ENCODE data around the gene CAMK2B.
A peak's percentile ranks its signal among the peaks of the same experiment; 100 is the strongest.
"Not testable (repeated sequence)": the region's sequence is repeated elsewhere in the genome, so short reads cannot be mapped to it uniquely, and the experiment has no call there.

Gene CAMK2B

GRCh38 chr7:44217852-44218402 lies 107.5 kb downstream of the CAMK2B start:
- DNase-seq (ENCODE audit: low spot score) = no peak

- DNase-seq (ENCODE audit: low spot score) = no peak
Measured at GRCh38 chr7:44217223-44217714, 108.1 kb downstream of the CAMK2B start.

GRCh38 chr7:44216521-44217222 lies 108.7 kb downstream of the CAMK2B start:
- no peak for DNase-seq (ENCODE audit: low spot score)

GRCh38 chr7:44216019-44216418 lies 109.4 kb downstream of the CAMK2B start:
- no peak for DNase-seq (ENCODE audit: low spot score)

- no peak for DNase-seq (ENCODE audit: low spot score)
Measured at GRCh38 chr7:44215531-44215930, 109.9 kb downstream of the CAMK2B start.

- DNase-seq (ENCODE audit: low spot score) = no peak
Measured at GRCh38 chr7:44213877-44214388, 111.5 kb downstream of the CAMK2B start.

- DNase-seq (ENCODE audit: low spot score) = no peak
Measured at GRCh38 chr7:44213206-44213876, 112.1 kb downstream of the CAMK2B start.

- no peak for DNase-seq (ENCODE audit: low spot score)
Measured at GRCh38 chr7:44212581-44213184, 112.7 kb downstream of the CAMK2B start.

- DNase-seq (ENCODE audit: low spot score) = no peak
Measured at GRCh38 chr7:44212018-44212417, 113.4 kb downstream of the CAMK2B start.

GRCh38 chr7:44211126-44211675 lies 114.2 kb downstream of the CAMK2B start:
- DNase-seq (ENCODE audit: low spot score) = no peak

- DNase-seq (ENCODE audit: low spot score) = no peak
Measured at GRCh38 chr7:44210107-44210506, 115.3 kb downstream of the CAMK2B start.

GRCh38 chr7:44208085-44208484 lies 117.3 kb downstream of the CAMK2B start:
- no peak for DNase-seq (ENCODE audit: low spot score)

- no peak for DNase-seq (ENCODE audit: low spot score)
Measured at GRCh38 chr7:44206008-44206407, 119.4 kb downstream of the CAMK2B start.

- DNase-seq (ENCODE audit: low spot score) = no peak
Measured at GRCh38 chr7:44201813-44202212, 123.6 kb downstream of the CAMK2B start.

- DNase-seq (ENCODE audit: low spot score) = peak; percentile 95
Measured at GRCh38 chr7:44200699-44201461, 124.5 kb downstream of the CAMK2B start, which contains the start of gene YKT6. Gene YKT6 (plus strand): TSS chr7:44200978. CDS start chr7:44201136, 158 bp downstream.

GRCh38 chr7:44200163-44200562 lies 125.2 kb downstream of the CAMK2B start:
- DNase-seq (ENCODE audit: low spot score) = not testable (repeated sequence)

- no peak for DNase-seq (ENCODE audit: low spot score)
Measured at GRCh38 chr7:44197474-44197873, 127.9 kb downstream of the CAMK2B start.

GRCh38 chr7:44196450-44196872 lies 128.9 kb downstream of the CAMK2B start:
- peak; percentile 45 for DNase-seq (ENCODE audit: low spot score)

- no peak for DNase-seq (ENCODE audit: low spot score)
Measured at GRCh38 chr7:44195889-44196288, 129.5 kb downstream of the CAMK2B start.

GRCh38 chr7:44194562-44195145 lies 130.7 kb downstream of the CAMK2B start:
- no peak for DNase-seq (ENCODE audit: low spot score)

All from SK-N-DZ (cell line).